HG03196 (cell line): ENCODE data around the gene VTI1B.

Source experiments
- ATAC-seq: cut with Tn5 transposase; IDR thresholded peaks from one replicate; pipeline ENCODE4 v1.9.1; 2021; ENCODE audit not compliant: unreplicated experiment

The VTI1B gene

DNA sequence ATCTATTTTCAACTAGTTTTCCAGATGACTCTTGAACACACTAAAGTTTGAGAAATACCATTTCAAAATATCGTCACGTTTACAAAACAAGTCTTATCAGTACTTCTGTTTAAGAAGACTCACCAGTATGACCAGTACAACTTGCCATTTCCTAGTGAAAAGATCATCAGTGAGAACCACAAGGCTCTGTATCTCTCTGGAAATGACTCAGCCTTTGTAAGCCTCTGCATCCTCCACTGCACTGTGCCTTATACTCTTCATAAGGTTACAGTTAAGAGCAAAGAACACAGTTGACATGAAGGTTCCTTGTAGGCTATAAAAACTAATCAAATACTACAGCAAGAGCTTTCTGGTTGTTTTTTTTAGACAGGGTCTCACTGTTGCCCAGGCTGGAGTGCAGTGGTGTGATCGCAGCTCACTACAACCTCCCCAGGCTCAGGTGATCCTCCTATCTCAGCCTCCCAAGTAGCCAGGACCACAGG is 5.7 kb upstream of the VTI1B start:
- peak; percentile 82 for ATAC-seq

DNA sequence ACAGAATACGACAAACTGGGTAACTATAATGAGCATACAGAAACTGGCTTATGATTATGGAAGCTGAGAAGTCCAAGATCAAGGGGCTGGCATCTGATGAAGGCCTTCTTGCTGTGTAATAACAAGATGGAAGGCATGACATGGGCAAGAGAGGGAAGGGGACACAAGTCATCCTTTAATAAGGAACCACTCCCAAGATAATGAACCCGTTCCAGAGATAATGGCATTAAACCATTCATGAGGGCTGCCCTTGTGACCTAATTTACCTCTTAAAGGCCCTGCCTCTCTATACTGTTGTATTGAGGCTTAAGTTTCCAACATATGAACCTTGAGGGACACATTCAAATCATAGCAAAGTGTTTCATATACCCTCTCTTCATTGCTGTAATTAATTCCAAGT is 4.6 kb upstream of the VTI1B start:
- no peak for ATAC-seq

DNA sequence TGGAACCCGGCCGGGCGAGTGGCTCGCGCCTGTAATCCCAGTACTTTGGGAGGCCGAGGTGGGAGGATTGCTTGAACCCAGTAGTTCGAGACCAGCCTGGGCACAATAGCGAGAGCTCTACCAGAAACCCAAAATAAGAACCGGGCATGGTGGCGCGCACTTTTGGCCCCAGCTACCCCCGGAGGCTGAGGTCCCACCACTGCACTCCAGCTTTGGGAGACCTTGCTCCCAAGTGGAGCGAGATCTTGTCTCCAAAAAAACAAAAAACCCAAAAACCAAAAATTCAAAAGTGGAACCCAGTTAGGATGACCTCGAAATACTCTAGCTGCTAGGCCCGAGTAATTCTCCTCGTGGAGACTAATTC is 769 bp upstream of the VTI1B start:
- ATAC-seq = no peak

DNA sequence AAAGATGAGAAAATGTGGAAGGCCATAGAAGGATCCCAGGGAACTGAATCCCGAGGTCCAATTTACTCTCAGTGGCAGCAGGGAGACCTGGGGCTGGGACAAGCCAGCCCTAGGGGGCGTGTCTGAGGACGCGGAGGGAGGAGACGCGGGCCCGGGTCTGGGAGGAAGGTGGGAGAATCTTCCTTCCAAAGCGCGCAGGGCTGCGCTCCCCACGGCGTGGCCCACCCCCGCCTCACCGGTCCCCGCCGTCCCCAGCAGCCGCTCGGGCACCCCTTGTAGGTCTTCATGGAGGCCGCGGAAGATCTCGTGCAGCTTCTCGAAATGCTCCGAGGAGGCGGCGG is 323 bp downstream of the VTI1B start:
- peak; percentile 42 for ATAC-seq

DNA sequence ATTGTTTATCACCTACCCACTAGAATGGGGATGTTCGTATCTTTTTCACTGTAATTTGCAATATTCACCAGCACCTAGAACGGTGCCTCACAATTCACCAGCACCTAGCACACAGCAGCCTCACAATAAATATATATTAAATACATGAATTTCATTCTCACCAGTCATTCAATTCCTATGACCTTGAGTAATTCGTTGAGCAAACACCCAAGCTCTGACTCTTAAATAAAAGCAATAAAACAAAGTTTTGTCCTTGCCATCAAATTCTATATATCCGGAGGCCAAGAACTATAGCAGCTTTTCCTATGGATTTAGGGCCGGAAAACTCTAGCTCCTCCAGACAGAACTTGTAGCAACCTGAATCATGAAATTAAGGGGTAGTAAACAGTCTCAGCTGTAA is 981 bp downstream of the VTI1B start:
- ATAC-seq = no peak

DNA sequence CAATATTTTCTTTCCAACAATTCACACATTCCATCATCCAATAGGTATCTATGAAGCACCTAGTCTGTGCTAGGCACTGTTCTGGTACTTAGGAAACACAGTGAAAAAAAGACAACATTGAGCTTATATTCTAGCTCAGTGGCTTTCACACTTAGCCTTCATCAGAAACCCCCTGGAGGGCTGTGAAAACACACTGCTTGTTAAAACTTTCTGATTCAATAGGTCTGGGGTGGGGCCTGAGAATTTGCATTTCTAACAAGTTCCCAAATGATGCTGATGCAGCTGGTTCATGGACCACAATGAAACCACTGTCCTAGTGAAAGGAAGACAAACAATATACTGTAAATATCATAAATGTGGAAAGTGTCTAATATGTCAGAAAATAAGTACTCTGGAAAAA is 5.9 kb downstream of the VTI1B start:
- ATAC-seq = peak; percentile 47

DNA sequence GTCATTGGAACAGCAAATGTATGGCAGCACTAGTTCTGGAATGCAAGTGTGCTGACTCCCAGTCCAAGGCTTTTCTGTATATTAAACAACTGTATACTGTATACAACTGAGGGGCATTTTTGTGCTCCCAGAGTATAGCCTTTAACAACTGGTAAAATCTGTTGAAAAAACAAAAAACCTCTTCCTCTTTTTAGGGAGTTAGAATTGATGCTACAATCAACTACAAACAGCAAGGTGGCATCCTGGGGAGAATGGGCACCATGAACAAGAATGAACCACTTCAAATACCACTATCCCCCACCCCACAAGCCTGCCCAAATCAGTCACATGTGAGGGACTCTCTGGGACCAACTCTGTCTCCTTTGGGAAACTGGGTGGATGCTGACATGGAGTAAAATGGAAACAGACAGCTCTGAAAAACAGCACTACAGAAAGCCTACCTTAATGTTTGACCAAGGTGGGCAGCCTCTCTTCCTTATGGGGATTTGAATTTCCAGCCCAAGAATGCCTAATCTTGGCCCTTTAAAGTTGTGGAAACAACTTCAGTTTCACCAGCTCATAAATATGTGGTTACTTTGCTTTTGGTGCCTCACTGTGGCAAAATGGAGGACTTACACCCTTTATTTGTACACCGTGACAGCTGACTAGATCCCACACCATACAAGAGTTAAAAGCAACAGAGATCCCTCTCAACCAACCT is 7.5 kb downstream of the VTI1B start:
- no peak for ATAC-seq

DNA sequence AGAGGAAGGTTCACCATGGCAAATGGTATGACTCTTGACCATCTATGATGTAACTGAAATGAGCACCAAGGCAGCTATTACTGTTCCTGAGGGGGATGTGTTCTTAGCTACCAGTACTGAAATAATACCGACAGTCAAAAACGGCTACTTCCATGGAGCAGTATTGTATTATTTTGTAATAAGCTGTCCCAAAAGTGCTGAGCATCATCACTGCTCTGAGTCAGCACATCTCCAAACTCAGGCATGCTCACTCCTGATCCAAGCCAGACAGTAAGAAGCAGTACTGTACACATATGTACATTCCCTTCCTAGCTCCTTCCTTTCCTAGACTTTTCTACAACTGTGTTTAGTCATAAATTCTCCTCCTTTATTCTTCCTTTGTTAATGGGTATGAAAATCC is 8.6 kb downstream of the VTI1B start:
- no peak for ATAC-seq

DNA sequence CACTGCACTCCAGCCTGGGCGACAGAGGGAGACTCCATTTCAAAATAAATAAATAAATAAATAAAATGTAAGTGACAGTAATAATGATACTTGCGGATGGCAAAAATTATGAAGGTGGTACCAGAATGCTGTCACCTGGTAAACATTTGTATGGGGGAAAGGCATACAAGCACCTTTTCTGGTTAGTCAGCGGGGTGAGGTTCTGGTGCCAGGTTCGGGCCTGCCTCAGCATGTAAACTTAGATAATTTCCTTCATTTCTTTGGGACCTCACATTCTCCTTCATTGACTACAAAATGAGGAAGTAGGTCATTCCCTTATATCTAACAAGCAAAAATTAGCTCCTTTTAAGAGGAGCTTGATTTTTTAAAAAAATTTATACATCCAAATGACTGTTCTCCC is 10.8 kb downstream of the VTI1B start:
- no peak for ATAC-seq

DNA sequence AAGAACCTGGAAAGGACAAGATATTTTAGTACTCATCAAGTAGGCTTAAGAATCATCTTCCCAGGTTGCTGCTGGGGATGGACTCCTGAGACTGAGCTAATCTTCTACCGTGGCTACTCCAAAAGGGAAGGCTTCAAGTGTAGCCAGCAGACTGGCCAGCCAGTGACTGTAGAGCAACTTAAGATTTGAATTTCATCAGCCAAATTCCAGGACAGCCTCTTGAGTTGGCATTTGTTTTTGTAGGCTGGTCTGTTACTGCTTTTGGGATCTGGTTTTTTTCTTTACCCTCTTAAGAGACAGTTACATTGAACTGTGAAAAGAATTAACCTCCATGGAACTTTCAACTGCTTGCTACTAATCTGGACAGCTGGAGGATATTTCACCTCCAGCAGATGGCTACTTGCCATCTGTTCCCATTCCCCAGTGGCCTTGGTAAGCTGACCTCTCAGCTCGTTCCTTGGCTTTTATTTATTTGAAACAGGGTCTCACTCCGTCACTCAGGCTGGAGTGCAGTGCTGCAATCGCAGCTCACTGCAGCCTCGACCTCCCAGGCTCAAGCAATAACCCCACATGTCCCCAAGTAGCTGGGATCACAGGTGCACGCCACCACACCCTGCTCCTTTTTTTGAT is 20.7 kb downstream of the VTI1B start:
- no peak for ATAC-seq

DNA sequence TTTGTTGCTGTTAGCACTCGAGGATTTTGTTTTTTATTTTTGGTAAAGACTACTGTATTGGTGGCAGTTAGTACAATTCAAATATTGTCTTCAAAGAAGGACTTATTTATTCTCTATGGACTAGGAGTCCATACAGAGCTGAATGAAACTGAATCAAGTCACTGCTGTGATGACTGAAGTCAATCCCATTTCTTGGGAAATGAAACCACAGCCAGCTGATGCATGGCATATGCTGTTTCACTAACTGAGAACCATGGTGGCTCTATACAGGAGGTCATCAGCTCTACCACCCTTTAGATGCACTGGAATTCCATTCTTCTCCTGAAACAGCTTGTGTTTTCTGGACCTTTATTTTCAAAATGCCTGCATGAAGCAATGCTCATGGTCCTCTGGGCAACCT is 22.2 kb downstream of the VTI1B start:
- ATAC-seq = no peak

DNA sequence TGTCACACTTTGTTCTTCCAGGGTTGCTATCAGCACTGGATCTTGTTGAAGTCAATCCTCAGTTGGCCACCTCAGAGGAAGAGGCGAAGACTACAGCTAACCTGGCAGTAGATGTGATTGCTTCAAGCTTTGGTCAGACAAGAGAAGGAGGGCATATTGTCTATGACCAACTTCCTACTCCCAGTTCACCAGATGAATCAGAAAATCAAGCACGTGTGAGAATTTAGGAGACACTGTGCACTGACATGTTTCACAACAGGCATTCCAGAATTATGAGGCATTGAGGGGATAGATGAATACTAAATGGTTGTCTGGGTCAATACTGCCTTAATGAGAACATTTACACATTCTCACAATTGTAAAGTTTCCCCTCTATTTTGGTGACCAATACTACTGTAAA is 23.7 kb downstream of the VTI1B start:
- ATAC-seq = no peak

DNA sequence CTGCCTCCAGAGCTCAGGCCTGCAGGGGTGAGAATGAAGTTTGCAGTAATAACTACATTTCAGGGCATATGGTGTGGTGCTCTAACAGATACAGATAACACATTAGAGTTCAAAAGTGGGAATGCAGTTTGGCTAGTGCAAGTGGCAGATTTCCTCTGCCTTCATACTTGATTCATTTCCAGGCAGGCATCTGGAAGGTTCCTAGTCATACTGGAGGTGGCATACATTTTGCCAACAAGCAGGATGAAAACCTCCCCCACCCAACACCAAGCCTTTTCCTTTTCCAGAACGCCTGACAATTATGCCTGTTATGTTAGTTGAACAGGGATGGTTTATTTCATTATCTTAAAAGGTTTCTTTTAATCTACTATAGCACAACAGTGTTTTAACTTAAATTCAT is 24.3 kb downstream of the VTI1B start:
- no peak for ATAC-seq

DNA sequence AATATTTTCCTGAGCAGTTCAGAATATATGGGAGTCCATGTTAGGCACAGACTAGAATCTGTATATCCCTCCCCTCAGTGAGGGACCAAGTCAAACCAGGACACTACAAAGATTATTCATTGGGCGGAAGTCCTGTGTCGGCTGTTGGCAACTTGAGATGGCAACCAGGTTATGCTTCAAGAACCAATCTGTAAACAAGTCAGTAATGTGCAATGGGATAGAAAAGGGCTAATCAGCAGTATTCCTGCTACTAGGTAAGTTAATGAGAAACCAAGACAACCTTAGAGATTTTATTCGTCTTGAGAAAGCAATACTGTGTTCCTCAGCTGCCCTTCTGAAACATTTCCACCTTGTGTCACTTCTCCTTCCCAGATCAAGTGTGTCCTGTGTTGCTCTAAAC is 28.3 kb downstream of the VTI1B start:
- no peak for ATAC-seq

DNA sequence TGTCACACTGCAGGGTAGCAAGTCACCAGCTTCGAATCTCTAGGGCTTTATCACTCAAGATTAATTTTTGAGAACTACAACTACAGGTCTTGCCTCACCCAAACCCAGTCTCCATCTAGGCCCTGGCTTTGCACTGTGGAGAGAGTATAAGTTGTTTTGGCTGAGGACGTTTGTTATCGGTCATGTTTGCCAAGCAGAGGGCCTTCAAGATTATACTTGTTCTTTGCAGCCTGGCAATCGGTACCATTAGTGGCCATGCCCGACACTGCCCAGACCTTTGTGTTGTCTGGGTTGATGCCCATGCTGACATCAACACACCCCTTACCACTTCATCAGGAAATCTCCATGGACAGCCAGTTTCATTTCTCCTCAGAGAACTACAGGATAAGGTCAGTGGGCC is 29.0 kb downstream of the VTI1B start:
- ATAC-seq = no peak

DNA sequence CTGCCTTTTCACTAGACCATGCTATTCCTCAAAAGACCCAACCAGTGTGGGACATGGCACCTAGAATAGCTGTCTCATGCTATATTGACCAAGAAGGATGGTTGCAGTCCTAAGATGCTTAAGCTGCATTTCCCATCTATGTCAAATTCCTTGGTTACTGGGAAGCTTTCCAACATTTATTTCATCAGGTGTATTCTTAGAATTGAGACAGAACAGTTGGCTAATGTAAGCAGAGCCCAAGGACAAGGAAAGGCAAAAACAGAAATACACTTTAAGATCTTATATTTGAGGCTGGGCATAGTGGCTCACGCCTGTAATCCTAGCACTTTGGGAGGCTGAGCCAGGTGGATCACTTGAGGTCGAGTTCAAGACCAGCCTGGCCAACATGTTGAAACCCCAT is 30.0 kb downstream of the VTI1B start:
- no peak for ATAC-seq

DNA sequence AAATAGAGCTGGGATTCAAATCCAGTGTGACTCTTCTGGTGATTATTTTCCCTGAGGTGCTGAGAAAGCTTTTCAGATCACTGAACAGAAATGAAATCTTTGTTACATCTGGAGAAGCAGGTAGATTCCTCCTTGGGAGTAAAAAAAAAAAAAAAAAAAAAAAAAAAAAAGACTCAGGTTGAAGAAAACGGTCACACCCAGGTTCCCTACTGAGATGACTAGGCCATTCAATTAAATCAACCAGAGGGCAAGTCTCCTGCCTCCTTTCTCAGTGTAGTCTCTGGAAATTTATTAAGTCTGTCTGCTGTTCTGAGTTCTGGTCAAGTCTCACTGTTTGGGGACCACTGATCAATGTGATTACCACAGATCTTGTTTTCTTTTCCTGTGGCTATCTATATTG is 30.7 kb downstream of the VTI1B start:
- ATAC-seq = no peak

DNA sequence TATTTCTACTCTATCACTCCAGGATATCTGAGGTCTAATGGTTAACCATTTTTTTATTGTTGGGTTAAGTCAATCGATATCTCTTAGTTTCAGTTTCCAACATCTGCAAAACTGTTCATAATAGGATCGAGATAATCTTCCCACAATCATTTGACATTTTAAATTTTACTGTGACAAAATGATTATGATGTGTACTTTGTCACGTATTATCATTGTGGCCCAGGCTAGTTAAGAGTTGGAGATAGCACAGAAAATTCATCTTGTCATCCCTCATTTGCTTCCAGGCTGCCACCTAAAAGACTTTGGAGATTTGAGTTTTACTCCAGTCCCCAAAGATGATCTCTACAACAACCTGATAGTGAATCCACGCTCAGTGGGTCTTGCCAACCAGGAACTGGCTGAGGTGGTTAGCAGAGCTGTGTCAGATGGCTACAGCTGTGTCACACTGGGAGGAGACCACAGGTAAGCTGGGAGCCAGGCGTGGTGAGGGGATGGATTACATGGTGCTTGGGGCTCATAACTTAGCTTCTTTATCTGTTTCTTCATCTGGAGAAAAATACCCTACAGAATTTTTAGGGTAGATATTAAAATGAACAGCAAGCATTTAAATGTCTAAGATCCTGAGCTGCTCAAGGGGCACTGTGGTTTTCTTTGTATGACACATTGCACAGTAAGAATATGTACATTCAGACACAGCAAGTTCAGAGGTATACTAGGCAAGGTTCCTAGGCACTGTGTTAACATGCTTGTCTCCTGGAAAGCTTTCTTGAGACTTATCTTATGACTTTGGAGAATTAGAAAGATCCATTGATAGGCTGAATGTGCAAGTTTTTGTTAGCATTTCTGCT is 32.3 kb downstream of the VTI1B start:
- ATAC-seq = no peak

DNA sequence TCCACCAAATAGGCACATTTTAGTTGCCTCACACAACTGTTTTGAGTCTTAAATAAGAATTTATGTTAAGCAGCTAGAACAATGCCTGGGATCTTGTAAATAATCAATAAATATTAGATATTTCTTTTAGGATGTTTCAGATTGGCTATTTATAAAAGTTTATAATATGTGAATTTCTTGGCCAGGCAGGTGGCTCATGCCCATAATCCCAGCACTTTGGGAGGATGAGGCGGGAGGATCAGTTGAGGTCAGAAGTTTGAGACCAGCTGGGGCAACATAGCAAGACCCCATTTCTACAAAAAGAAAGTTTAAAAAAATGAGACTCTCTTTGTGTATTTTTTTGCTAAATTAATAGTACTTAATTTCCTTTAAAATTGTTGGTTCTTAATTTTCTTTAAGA is 33.0 kb downstream of the VTI1B start:
- no peak for ATAC-seq

DNA sequence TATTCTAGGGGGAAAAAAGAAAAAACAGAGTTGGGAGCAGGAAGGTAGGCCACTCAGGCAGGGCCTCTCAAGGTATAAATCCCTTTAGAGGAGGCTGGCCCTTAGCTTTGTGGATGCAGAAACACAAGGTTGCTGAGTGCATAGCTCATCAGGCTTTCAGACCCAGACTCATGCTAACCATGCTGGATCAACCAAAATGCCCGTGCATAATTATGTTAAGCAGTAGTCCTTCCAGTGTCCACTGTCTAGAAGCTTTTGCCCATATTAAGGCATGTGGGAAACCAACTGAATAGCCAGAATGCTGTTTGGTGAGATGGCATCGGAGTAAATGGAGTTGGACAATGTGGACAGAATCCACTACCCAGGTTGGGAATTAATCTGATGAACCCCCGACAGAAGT is 35.8 kb downstream of the VTI1B start:
- ATAC-seq = no peak

DNA sequence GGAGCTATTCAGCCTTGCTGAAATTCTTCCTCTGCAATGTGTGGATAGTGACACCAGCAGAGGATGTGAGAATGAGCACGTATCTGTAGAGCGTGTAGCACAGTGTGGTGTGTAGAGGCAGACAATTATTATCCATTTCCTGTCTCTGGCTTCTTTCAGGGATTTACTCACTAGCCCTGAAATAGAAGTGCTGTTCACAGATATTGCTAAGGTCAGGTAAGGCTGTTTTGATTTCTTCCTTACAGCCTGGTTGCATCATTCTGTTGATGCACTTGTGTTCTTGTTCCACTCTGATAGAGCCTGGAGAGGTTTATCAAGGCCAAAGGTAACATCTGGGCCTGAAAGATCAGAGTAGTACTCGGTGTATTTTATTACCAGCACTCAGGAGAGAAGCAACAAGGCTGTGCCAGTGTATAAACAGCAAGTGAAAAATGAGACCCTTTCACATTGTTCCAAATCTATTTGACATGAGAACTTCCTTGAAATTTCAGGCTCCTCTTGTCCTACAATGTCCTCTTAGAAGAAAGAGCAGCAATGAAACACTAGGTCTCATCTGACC is 38.0 kb downstream of the VTI1B start:
- ATAC-seq = no peak
